ENCODE data around the gene GAS6. TPM values are rescaled to one million over a fixed set of nuclear protein-coding genes. Genes with fewer than 3 reads are reported as not detected.

Gene GAS6
- total RNA-seq, 1 donor from 2014 or later: 14.8 TPM

- H3K27ac Mint-ChIP-seq (ENCODE audit: unreplicated experiment): no peak overlapping the region
- H3K4me3 Mint-ChIP-seq (ENCODE audit: unreplicated experiment): no peak overlapping the region
- peaks cover 16% of the 10 kb centered on the region for H3K27me3 Mint-ChIP-seq (ENCODE audit: unreplicated experiment)
- TF ChIP-seq CTCF (IDR thresholded peaks at IDR 0.05): no peak
- DNase-seq (ENCODE audit: extremely low spot score, unreplicated experiment): no peak
- H3K36me3 Mint-ChIP-seq (ENCODE audit: unreplicated experiment): no peaks in the 10 kb centered on the region
- H3K9me3 Mint-ChIP-seq (ENCODE audit: unreplicated experiment): no peaks in the 10 kb centered on the region
- H3K4me1 Mint-ChIP-seq (ENCODE audit: unreplicated experiment): peaks cover 17% of the 10 kb centered on the region
These were observed 77.5 kb downstream of the GAS6 start for GRCh38 chr13:113786262-113786841.

DNA sequence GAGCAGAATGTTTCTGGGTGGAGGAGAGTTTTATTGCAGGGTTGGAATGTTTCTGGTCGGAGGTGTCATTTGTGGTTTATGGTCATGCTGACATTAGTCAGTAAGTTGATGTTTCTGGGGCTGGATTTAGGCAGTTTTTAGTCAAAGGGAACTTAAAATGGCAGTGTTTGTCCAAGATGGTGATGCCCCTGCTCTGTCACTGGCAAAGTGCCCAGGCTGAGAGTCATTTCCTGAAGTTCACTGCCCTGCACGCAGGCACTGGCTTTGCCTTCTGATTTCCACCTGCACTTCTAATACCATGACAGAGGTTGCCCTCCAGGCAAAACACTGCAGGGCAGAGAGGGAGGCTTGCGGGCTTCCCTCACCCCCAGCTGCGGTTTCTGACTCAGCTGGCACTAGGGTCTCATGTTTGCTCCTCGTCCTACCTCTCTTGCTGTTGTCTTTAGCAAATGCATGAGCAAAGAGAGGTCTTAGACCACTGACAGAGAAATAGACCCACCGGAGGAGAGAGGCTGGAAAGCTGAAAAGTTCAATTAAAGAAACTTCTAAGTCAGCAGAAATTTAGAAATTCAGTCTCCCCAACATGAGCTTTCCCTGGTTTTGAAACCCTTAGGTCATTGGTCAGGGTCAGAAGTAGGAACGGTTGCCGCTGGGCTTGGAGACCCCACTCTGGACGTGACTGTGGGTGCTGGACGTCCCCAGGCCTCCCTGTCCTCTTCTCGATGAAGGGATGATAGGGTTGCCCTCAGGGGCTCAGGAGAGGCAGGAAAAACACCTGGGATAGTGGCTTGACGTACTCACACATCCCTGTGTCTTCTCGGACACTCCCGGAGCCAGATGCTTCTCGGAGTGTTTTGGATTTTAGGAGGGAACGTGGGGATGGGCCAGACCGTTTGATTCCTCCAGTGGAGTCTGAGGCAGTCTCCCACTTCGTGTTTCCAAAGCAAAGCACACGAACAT lies 78.5 kb downstream of the GAS6 start:
- Mint-ChIP-seq H3K36me3 (ENCODE audit: unreplicated experiment) (no peaks in the 10 kb centered on the region), H3K27ac (ENCODE audit: unreplicated experiment) (peak overlapping the region; percentile 23), H3K4me1 (ENCODE audit: unreplicated experiment) (peaks cover 17% of the 10 kb centered on the region), H3K4me3 (ENCODE audit: unreplicated experiment) (no peak overlapping the region), H3K27me3 (ENCODE audit: unreplicated experiment) (peaks cover 24% of the 10 kb centered on the region), H3K9me3 (ENCODE audit: unreplicated experiment) (no peaks in the 10 kb centered on the region)
- DNase-seq (ENCODE audit: extremely low spot score, unreplicated experiment): no peak
- TF ChIP-seq CTCF (IDR thresholded peaks at IDR 0.05): no peak

DNA sequence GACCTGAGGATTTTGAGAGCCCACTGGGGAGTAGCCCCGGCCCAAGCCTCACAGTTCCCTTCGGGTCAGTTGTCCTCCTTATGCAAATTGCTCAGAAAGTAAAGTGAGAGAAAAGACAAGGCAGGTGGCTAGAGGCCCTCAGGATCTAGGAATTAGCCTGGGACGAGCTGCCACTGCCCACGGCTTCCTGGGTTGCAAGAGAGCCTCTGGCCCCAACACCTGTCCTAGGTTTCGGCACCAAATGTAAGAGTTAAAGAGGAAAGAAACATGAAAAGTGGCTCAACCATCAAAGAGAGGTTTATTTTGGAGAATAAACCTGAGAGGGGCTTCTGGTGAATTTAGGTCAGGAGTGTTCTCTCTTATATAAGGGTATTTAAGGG lies 79.2 kb downstream of the GAS6 start:
- Mint-ChIP-seq H3K9me3 (ENCODE audit: unreplicated experiment) (no peaks in the 10 kb centered on the region), H3K27me3 (ENCODE audit: unreplicated experiment) (peaks cover 28% of the 10 kb centered on the region), H3K4me3 (ENCODE audit: unreplicated experiment) (no peak overlapping the region), H3K27ac (ENCODE audit: unreplicated experiment) (peak overlapping the region; percentile 23), H3K36me3 (ENCODE audit: unreplicated experiment) (no peaks in the 10 kb centered on the region), H3K4me1 (ENCODE audit: unreplicated experiment) (peaks cover 17% of the 10 kb centered on the region)
- no peak for DNase-seq (ENCODE audit: extremely low spot score, unreplicated experiment)
- no peak for TF ChIP-seq CTCF (IDR thresholded peaks at IDR 0.05)

DNA sequence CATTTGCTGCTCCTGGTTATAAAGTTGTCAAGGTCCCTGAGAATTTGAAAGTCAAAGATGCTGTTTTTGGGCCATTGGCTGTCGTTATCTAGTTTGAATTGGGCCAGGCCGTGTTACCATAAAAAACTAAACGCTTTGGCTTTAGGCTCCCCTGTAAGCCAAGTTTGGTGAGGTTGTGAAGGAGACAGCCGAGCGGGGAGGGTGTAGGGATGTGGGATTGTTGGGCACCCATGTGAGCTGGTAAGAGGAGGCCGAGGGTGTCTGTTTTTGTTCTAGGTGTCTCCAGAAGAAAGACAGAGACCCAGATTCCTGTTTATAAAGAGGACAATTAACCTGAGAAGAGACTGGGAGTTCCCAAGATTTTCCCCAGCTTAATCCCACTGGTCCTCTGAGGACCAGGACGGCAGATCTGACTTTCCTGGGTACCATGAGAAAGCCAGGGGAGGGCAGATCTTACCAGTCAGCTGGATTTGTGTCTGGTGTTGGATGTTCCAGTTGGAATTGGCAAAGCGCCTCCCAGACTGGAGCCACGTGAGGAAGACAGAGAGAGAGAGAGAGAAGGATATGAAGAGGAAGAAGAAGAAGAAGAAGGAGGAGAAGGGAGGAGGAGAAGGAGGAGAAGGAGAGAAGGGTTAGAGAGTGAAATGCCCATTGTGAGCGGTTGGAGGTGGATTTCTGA lies 79.8 kb downstream of the GAS6 start:
- Mint-ChIP-seq H3K27ac (ENCODE audit: unreplicated experiment) (no peak overlapping the region), H3K27me3 (ENCODE audit: unreplicated experiment) (peaks cover 30% of the 10 kb centered on the region), H3K9me3 (ENCODE audit: unreplicated experiment) (no peaks in the 10 kb centered on the region), H3K4me1 (ENCODE audit: unreplicated experiment) (peaks cover 17% of the 10 kb centered on the region), H3K4me3 (ENCODE audit: unreplicated experiment) (no peak overlapping the region), H3K36me3 (ENCODE audit: unreplicated experiment) (no peaks in the 10 kb centered on the region)
- DNase-seq (ENCODE audit: extremely low spot score, unreplicated experiment): no peak
- no peak for TF ChIP-seq CTCF (IDR thresholded peaks at IDR 0.05)
